Measurements from ENCODE around the gene PPP2R5E.

Gene PPP2R5E

GRCh38 chr14:63444588-63444987, 98.6 kb downstream of the PPP2R5E start:
- Mint-ChIP-seq H3K4me1 (ENCODE audit: low read depth) (peaks cover 15% of the 10 kb centered on the region), H3K4me3 (no peak overlapping the region), H3K36me3 (ENCODE audit: low read depth) (peaks cover 15% of the 10 kb centered on the region), H3K27ac (no peak overlapping the region), H3K27me3 (ENCODE audit: low read depth) (no peaks in the 10 kb centered on the region), H3K9me3 (no peaks in the 10 kb centered on the region)
- no peak for DNase-seq (ENCODE audit: low spot score)

GRCh38 chr14:63443988-63444387, 99.2 kb downstream of the PPP2R5E start:
- no peak for DNase-seq (ENCODE audit: low spot score)
- Mint-ChIP-seq H3K27ac (no peak overlapping the region), H3K36me3 (ENCODE audit: low read depth) (peaks cover 15% of the 10 kb centered on the region), H3K9me3 (no peaks in the 10 kb centered on the region), H3K4me3 (no peak overlapping the region), H3K4me1 (ENCODE audit: low read depth) (peaks cover 15% of the 10 kb centered on the region), H3K27me3 (ENCODE audit: low read depth) (no peaks in the 10 kb centered on the region)

GRCh38 chr14:63443361-63443760, 99.8 kb downstream of the PPP2R5E start:
- Mint-ChIP-seq H3K27me3 (ENCODE audit: low read depth) (no peaks in the 10 kb centered on the region), H3K9me3 (no peaks in the 10 kb centered on the region), H3K27ac (no peak overlapping the region), H3K4me3 (no peak overlapping the region), H3K4me1 (ENCODE audit: low read depth) (peaks cover 20% of the 10 kb centered on the region), H3K36me3 (ENCODE audit: low read depth) (peaks cover 12% of the 10 kb centered on the region)
- DNase-seq (ENCODE audit: low spot score): no peak

- peak overlapping the region; percentile 73 for H3K4me3 Mint-ChIP-seq
- peak; percentile 11 for DNase-seq (ENCODE audit: low spot score)
- H3K4me1 Mint-ChIP-seq (ENCODE audit: low read depth): peaks cover 53% of the 10 kb centered on the region
- no peaks in the 10 kb centered on the region for H3K27me3 Mint-ChIP-seq (ENCODE audit: low read depth)
- peaks cover 9% of the 10 kb centered on the region for H3K36me3 Mint-ChIP-seq (ENCODE audit: low read depth)
- H3K9me3 Mint-ChIP-seq: no peaks in the 10 kb centered on the region
- peak overlapping the region; percentile 69 for H3K27ac Mint-ChIP-seq
Measured at GRCh38 chr14:63438065-63438757, 105.0 kb downstream of the PPP2R5E start.

GRCh38 chr14:63436286-63437098, 106.7 kb downstream of the PPP2R5E start:
- Mint-ChIP-seq H3K27me3 (ENCODE audit: low read depth) (no peaks in the 10 kb centered on the region), H3K9me3 (no peaks in the 10 kb centered on the region), H3K27ac (peak overlapping the region; percentile 34), H3K4me3 (peak overlapping the region; percentile 5), H3K36me3 (ENCODE audit: low read depth) (peaks cover 7% of the 10 kb centered on the region), H3K4me1 (ENCODE audit: low read depth) (peaks cover 60% of the 10 kb centered on the region)
- DNase-seq (ENCODE audit: low spot score): no peak

GRCh38 chr14:63435838-63436237, 107.3 kb downstream of the PPP2R5E start:
- H3K36me3 Mint-ChIP-seq (ENCODE audit: low read depth): peaks cover 2% of the 10 kb centered on the region
- no peaks in the 10 kb centered on the region for H3K27me3 Mint-ChIP-seq (ENCODE audit: low read depth)
- no peak for DNase-seq (ENCODE audit: low spot score)
- H3K4me3 Mint-ChIP-seq: peak overlapping the region; percentile 54
- H3K27ac Mint-ChIP-seq: no peak overlapping the region
- no peaks in the 10 kb centered on the region for H3K9me3 Mint-ChIP-seq
- peaks cover 60% of the 10 kb centered on the region for H3K4me1 Mint-ChIP-seq (ENCODE audit: low read depth)

GRCh38 chr14:63435204-63435603, 108.0 kb downstream of the PPP2R5E start:
- peak overlapping the region; percentile 54 for H3K4me3 Mint-ChIP-seq
- H3K4me1 Mint-ChIP-seq (ENCODE audit: low read depth): peaks cover 59% of the 10 kb centered on the region
- H3K27ac Mint-ChIP-seq: peak overlapping the region; percentile 2
- DNase-seq (ENCODE audit: low spot score): no peak
- H3K36me3 Mint-ChIP-seq (ENCODE audit: low read depth): peaks cover 1% of the 10 kb centered on the region
- no peaks in the 10 kb centered on the region for H3K9me3 Mint-ChIP-seq
- no peaks in the 10 kb centered on the region for H3K27me3 Mint-ChIP-seq (ENCODE audit: low read depth)

GRCh38 chr14:63432888-63433552, 110.2 kb downstream of the PPP2R5E start:
- DNase-seq (ENCODE audit: low spot score): no peak
- no peak overlapping the region for H3K4me3 Mint-ChIP-seq
- no peaks in the 10 kb centered on the region for H3K27me3 Mint-ChIP-seq (ENCODE audit: low read depth)
- H3K36me3 Mint-ChIP-seq (ENCODE audit: low read depth): peaks cover under 1% of the 10 kb centered on the region
- no peaks in the 10 kb centered on the region for H3K9me3 Mint-ChIP-seq
- no peak overlapping the region for H3K27ac Mint-ChIP-seq
- H3K4me1 Mint-ChIP-seq (ENCODE audit: low read depth): peaks cover 50% of the 10 kb centered on the region

GRCh38 chr14:63432228-63432627, 110.9 kb downstream of the PPP2R5E start:
- Mint-ChIP-seq H3K27me3 (ENCODE audit: low read depth) (no peaks in the 10 kb centered on the region), H3K36me3 (ENCODE audit: low read depth) (peaks cover 3% of the 10 kb centered on the region), H3K4me1 (ENCODE audit: low read depth) (peaks cover 45% of the 10 kb centered on the region), H3K9me3 (no peaks in the 10 kb centered on the region), H3K4me3 (no peak overlapping the region), H3K27ac (no peak overlapping the region)
- DNase-seq (ENCODE audit: low spot score): no peak

- Mint-ChIP-seq H3K4me1 (ENCODE audit: low read depth) (peaks cover 38% of the 10 kb centered on the region), H3K27ac (no peak overlapping the region), H3K36me3 (ENCODE audit: low read depth) (peaks cover 3% of the 10 kb centered on the region), H3K4me3 (no peak overlapping the region), H3K27me3 (ENCODE audit: low read depth) (no peaks in the 10 kb centered on the region), H3K9me3 (no peaks in the 10 kb centered on the region)
- no peak for DNase-seq (ENCODE audit: low spot score)
Measured at GRCh38 chr14:63431466-63431865, 111.7 kb downstream of the PPP2R5E start.

- Mint-ChIP-seq H3K27ac (no peak overlapping the region), H3K36me3 (ENCODE audit: low read depth) (peaks cover 3% of the 10 kb centered on the region), H3K27me3 (ENCODE audit: low read depth) (no peaks in the 10 kb centered on the region), H3K4me1 (ENCODE audit: low read depth) (peaks cover 18% of the 10 kb centered on the region), H3K9me3 (no peaks in the 10 kb centered on the region), H3K4me3 (no peak overlapping the region)
- no peak for DNase-seq (ENCODE audit: low spot score)
Measured at GRCh38 chr14:63428486-63428885, 114.7 kb downstream of the PPP2R5E start.

GRCh38 chr14:63426838-63427352, 116.3 kb downstream of the PPP2R5E start:
- DNase-seq (ENCODE audit: low spot score): no peak
- H3K9me3 Mint-ChIP-seq: no peaks in the 10 kb centered on the region
- no peaks in the 10 kb centered on the region for H3K27me3 Mint-ChIP-seq (ENCODE audit: low read depth)
- H3K36me3 Mint-ChIP-seq (ENCODE audit: low read depth): peaks cover 3% of the 10 kb centered on the region
- no peak overlapping the region for H3K4me3 Mint-ChIP-seq
- H3K27ac Mint-ChIP-seq: no peak overlapping the region
- peaks cover 8% of the 10 kb centered on the region for H3K4me1 Mint-ChIP-seq (ENCODE audit: low read depth)

GRCh38 chr14:63423889-63424288, 119.3 kb downstream of the PPP2R5E start:
- H3K27me3 Mint-ChIP-seq (ENCODE audit: low read depth): no peaks in the 10 kb centered on the region
- H3K4me3 Mint-ChIP-seq: no peak overlapping the region
- H3K4me1 Mint-ChIP-seq (ENCODE audit: low read depth): peaks cover 4% of the 10 kb centered on the region
- H3K27ac Mint-ChIP-seq: no peak overlapping the region
- DNase-seq (ENCODE audit: low spot score): no peak
- no peaks in the 10 kb centered on the region for H3K9me3 Mint-ChIP-seq
- peaks cover 15% of the 10 kb centered on the region for H3K36me3 Mint-ChIP-seq (ENCODE audit: low read depth)

- no peak for DNase-seq (ENCODE audit: low spot score)
- no peak overlapping the region for H3K27ac Mint-ChIP-seq
- no peaks in the 10 kb centered on the region for H3K27me3 Mint-ChIP-seq (ENCODE audit: low read depth)
- H3K9me3 Mint-ChIP-seq: no peaks in the 10 kb centered on the region
- H3K4me1 Mint-ChIP-seq (ENCODE audit: low read depth): peaks cover 4% of the 10 kb centered on the region
- H3K4me3 Mint-ChIP-seq: no peak overlapping the region
- peaks cover 15% of the 10 kb centered on the region for H3K36me3 Mint-ChIP-seq (ENCODE audit: low read depth)
Measured at GRCh38 chr14:63423381-63423780, 119.8 kb downstream of the PPP2R5E start.
